Measurements from ENCODE around the gene LRRK1.

LRRK1 gene

DNA sequence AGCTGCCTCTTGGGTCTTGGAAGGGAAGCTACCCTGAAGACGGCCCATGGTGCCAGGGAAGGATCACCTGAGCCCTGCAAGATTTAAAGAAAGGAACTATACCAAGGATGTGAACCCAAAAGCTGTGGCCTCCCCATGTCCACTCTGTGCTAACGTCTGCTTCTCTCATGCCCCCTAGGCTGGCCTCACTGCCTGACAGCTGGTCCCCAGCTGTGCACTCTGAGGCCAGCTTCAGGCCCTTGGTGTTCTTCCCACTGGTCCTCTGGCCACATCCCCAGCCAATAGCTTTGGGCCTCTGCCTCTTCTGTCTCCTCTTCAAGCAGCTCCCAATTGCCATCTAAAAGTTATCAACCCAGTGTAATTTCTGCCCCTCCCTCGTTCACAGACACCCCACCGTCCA, 5.2 kb upstream of the LRRK1 start:
- DNase-seq: no peak

DNA sequence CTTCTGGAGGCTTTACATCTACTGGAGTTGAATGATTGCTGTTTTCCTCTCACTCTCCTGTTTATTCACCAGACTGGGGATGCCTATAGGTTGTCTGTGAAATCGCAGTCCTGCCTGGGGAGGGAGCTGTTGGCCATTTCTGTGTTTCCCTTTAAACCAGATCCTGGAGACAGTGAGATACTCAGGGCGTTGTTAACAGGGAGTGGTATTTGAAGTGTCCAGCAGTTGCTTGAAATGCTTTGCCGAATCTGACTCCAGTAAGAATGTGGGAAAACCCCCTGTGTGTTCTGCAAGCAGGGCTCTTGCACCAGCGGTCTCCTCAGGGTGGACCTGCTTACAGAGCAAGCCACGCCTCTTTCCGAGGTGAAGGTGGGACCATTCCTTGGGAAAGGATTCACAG, 4.3 kb upstream of the LRRK1 start:
- no peak for DNase-seq

DNA sequence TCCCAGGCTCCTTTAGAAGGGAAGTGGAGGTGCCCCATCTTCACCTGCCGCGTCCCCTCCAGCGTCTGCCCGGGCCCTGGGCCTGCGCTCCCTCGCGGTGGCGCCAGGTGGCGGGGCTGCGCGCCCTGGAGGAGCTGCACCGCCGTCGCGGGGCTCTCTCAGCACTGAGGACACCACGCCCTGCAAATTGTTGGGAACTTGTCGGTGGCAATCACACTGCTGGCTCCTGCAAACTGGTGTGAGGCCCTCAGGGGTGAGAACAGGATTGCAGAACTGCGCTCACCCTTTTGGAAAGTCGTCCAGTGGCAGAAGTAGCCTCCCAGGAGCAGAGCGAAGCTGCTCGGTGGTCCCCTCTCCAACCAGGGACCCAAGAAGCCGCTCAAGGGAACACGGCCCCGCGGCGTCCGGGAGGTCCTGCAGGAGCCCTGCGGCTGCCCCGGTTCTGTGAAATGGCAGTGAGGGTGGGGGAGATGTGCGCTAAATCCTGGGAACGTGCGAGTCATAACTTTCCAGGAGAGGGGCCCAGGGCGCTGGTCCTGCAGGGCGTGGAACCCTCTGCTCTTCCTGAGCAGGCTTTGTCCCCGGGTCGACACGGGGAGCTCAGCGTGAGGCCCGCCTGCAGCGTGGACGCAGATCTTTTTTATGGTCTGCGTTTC, 995 bp upstream of the LRRK1 start:
- DNase-seq: peak; percentile 69

DNA sequence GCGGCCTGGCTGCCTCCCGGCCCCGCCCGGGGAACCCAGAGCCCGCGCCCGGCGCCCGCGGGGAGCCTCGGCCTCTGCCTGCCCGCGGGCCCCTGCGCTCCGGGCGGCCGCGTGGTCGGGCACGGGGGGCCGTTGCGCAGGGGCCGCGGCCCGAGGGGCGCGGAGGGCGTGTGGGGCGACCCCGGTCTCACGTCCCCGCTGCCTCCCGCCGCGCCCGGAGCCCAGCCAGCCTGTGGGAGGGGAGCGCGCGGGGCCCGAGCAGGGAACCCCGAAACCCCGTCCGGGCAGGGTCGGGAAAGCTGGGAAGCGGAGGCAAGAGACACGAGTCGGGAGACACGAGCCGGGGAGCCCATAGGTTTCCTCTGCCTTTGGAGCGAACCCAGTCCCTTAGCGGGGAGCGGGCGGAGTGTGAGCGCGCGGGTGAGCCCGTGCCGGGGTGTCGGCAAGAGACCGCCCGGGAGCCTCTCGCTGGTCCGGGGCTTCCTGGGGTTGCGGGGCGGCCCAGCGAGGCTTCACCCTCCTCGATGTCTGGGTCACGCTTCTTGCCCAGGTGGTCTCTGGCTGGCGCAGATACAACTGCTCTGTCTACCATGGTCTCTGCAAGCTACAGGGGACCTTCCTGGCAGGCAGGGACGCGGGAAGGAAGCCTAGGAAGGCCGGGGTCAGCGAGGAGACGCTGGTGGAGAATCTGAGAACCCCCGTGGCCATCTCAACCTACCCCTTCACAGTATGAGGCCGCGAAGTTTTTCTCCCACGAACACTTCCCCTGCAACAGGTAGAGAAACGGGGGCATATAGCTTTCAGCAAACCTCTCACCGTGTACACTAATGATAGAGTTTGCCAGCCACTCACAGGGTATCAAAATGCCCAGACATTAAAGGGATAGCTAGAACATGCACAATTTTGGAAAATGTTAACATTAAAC, 586 bp downstream of the LRRK1 start:
- no peak for DNase-seq

DNA sequence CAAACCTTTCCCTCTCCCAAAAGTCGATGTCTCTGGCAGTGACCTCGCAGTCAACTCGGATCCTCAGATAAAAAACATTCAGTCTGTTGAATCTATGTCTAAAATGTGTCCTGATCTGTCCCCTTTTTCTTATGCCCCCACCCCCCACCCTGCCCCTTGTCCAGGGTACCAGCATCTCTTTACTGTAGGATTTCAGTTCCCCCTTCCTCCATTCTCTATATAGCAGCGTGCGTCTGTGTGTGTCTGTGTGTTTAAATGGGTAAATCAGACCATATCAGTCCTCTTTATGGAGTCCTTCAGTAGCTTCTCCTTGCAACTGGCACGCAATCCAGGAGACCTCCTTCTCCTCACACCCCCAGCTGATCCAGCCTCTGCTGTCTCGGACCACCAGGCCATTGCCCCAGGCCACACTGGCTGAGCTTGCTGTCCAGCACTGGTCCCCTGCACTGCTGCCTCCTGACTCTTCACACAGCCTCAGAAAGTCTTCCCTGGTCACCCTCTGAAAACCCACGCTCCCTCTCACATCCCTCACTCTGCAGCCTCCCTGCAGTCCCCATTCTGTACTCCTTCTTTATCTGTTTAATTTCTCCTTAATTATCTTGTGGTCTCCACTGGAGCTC, 1.5 kb downstream of the LRRK1 start:
- no peak for DNase-seq

DNA sequence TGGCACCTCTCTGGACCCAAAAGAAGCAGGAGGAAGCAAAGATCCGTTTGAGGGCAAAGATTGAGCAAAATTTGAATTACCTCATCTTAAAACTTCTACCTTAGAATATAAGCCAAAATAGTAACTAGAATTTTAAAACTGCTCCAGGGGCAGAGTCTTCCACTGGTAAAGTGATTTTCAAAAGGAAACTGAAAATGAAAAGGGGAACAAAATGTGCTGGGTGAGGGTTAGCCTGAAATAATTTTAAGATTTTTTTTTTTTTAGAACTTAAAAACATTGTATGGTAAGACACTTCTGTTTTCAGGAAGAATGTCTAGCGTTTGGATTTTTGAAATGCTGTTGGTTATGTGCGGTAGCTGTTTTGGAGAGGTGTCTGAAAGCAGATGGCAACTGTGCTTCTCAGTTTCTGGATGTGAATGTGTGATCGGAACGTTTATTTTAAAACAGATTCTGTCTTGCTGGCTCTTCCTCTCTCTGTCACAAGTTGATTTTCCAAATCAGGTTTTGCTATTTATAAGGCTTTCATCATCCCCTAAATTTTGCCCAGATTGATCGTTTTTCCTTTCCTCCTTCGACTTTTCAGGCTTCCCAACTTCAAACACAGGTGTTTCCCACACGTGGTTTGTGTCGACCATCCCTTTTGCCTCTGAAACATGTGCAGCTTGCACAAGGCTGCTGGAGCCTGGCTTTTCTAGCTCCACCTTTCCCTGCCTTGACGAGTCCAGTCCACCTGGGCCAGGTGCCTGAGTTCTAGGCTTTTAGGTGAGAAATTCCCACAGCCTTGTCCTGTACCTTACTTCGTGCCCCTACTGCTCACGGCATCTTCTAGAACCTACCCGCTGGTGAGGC, 3.3 kb downstream of the LRRK1 start:
- no peak for DNase-seq

DNA sequence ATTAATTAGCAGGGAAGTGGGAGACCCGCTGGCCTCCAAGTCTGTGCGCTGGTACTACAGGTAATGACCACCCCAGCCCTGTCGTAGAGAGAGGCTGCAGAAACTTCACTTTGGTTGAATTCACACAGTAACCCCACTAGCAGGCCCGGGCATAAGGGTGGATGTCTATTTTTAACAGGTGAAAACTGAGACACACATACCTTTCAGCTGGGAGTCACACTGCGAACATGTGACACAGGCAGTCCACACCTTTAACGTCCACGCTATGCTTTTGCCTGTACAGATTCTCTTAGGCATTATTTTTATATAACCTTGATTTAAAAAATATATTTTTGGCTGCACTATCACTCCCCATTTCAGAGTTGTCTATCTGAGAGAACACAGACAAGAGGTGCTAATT, 3.9 kb downstream of the LRRK1 start:
- DNase-seq: no peak

DNA sequence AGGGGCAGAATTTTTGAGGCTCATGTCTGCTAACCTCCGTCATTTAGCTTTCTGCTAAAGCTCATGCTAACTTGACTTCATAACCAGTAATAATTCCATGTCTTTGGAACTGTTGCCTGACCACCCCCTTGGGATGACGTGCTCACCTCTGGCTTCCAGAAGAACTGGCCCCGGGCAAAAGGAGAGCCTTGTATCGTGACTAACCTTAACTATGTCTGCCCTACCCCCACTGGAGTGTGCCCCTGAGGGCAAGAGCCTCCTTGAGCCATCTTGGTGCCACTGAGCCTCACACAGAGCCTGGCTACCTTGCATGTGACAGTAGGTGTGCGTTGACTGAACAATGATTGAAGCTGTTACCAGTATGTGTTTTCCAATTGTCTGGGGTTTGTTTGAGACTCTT, 4.7 kb downstream of the LRRK1 start:
- DNase-seq: no peak

DNA sequence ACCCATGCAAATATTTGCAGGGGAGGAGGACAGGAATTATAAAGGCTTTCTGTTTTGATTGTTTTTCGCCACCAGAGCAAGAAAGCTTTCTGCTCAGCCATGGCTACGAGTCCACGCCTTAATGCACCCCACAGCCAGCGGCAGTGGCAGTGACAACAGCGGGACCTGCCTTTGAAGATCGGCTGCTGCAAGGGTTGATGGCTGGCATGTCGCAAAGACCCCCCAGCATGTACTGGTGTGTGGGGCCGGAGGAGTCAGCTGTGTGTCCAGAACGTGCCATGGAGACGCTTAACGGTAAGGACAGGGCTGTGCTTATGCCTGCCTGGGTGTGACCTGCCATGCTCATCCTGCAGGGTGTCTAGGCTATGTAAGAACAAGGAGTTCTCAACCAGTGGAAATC, 5.3 kb downstream of the LRRK1 start:
- DNase-seq: no peak

DNA sequence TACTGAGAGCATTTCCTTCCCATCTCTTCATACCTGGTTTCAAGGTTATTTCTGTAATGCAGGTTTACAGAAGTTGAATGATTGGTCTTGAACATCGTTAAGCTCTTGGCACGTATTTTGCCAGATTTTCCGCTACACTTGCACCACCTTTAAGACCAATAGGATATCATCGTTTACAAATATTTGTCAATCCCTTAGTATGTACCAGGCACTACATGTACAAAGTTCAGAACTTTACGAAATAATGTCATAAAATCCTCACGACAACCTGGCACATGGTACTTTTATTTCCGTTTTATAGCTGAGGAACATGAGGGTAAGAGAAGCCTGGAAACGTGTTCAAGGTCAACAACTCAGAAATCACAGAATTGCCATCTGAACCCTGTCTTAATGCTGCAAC, 6.3 kb downstream of the LRRK1 start:
- DNase-seq: no peak

DNA sequence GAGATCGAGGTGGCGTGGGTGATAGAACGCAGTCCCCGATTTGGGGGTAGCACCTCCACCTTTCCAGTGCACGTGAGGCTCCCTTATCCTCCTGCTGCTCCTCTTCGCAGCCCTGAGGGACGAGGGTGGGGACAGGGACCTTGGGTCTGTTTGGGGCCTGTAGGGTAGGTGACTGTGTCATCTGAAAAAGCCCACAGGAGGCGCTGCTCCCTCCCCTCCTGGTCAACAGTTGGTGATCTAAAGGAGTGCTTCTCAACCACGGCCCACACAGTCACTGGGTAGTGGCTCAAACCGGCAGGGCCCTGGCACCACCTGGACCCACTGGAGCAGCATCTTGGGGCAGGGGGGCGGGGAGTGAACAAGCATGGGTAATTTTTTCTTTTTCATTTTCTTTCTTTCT, 7.1 kb downstream of the LRRK1 start:
- no peak for DNase-seq

DNA sequence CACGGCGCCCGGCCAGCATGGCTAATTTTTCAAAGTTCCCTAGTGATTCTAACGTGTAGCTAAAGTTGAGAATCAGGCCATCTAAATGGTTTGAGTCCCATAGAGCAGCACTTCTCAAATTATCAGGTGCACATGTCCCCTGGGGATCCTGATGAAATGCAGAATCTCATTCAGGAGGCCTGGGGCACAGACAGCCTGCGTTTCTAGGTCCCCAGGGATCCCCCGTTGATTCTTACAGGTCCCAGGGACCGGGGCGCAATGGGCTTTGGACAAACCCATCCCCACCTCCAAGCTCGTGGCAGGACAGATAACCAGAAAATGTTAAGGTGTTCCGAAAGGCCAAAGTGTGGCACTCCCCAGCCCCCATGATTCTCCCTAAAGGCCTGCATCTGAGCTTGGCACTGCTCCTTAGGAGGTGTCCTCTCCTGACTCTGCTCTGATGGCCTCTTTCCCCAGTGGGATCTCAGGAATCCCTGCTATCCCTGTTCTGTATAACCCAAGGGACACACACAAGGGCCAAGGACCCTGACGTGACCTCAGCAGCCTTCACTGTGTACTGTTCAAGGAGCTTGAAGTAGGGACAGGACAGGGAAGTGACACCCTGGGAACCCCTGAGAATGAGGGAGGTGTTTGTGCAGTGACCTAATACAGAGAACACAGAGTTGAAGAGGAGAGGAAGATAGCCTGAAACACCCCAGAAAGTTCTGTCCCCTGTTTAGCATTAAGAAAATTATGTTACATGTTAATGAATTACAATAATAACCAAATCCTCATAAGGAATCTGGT, 8.0 kb downstream of the LRRK1 start:
- no peak for DNase-seq

DNA sequence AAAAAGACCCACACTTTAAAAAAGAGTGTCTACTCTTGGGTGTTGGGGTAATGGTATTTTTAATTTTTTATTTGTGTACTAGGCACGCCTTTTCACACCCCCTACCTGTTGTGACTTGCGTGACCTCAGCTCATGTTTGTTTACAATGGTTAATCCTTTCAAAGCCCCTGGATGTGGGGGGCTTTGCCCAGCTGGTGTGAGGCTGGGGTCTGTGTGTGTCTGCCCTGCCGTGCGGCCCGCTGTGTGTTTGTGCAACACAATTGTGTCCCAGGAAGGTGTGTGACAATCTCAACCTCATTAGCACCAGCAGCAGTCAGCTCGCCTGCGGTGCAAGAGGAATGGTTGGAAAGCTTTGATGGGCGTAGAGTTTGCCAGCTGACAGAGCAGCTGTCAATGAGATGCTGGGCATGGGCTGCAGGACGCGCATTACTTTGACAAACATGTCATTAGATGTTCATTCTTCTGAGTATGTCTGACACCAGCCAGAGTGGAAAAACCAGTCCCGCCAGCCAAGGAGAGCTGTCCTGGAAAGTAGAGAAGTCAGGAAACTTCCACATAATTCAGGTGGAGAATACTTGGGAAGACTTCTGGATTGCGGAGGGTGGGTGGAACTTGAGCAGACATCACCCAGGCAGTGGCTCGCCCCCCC, 9.6 kb downstream of the LRRK1 start:
- no peak for DNase-seq

DNA sequence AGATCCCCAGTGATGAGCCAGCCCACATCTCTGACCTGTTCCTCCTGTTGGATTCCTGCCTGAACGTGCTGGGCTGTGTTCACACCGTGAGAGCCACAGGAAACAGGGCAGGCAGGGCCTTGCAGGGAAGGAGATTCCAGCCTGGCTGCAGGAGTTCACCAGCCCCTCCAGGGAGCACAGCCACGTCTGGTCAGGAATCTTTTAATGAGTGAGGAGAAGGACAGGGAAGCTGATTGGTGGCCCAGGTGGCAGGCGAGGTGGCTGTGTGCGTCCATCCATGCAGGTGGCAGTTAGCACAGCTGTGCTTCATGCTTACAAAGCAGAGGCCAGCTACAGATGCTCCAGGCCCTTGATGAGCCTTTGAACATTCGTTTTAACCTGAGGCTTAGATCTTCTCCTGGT, 10.5 kb downstream of the LRRK1 start:
- DNase-seq: no peak

DNA sequence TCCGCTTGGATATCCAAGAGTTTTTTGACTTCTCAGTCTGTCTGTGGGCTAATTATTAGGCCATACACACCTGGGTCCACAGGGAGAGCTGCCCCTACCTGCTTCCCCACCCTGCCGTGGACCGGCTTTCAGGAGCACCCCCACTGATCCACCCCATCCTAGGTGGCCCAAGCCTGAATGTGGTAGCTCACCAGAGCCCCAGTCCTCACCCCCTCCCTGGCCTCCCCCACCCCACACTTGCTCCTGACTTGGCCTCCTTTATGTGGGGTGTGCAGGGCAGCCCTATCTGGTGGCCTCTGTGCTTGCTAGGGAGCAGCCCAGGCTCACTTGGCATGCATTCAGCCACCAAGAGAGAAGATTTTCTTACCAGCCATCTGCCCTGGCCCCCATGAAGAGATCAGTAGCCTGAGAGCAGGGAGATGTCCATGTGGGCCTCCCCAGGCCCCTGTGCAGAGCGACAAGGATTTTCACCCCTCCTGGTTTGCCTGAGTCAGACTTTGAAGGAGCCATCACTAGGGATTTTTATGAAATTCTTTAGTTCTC, 11.2 kb downstream of the LRRK1 start:
- DNase-seq: no peak

DNA sequence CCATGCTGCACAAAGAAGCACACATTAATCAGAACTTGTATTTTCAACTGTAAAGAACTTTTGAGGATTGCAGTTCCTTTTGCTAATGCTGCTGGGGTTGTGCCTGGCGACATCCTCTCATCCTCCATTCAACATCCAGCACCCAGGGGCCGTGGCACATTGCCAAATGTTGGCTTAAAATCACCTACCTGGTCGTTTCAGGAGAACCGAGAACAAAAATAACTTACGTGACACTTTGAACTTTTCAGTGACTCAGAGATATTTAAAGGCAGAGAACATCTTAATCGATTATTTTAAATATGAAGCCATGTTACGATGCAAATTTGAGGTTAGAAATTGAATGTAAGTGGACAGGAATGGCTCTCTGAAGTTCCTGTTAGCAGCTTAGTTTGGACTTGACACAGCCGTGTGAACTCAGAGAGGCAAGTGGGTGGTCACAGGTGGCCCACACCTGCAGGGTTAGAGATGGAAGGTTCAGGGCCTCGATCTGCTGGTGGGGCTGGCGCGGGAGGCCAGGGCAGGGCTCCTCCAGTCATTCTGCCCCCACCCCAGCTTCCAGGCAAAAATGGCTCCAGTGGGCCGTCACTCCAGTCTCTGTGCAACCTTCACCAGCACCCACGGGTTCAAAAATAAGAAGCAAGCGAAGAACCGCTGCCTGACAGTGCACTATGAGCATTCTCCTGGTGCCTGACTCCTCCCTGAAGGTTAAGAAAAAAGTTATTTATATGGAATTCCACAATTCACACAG, 12.2 kb downstream of the LRRK1 start:
- no peak for DNase-seq

DNA sequence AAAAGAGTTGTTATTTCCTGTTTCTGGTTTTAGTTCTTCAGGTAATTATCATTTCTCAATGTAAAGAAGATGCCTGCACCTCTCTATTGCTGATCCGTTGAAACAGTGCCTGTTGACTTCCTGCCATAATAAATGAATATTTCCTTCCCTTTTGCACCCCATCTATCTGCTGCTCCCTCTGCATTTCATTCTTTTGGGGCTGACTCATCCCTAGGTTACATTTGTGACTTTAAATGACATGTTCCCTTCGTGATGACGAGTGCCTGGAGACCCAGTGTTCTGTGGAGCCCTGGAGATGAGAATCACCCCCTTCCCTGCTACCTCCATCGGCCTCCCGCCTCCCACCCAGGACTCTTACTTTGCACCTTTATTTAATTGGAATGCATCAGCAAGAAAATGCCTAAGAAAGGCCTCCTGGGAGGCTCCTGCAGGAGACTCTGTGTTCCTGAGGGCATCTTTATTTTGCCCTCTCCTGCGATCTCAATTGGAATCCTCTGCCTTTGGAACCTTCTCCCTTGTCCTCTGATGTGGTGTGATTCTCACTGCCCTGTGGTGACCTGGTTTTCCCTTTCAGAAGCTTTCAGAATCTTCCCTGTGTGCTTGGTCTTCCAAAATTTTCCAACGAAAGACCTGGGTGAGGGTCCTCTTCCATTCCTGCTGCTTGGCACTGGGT, 13.7 kb downstream of the LRRK1 start:
- DNase-seq: no peak

DNA sequence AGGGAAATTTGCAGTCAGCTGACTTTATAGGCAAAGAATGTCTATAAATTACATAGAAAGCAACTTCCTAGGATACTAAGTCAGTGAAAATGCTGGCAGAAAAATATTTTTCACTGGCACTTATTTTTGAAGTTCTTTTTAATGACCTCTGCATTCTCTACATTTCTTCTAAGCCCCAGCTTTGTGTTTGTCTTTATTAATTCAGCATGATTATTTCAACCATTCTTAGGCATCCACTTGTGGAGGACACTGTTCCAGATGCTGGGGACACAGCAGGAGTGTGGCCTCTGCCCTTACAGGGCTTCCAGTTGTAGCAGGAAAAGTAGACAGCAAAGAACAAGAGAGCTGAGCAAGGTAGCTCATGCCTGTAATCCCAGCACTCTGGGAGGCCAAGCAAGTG, 15.0 kb downstream of the LRRK1 start:
- no peak for DNase-seq

DNA sequence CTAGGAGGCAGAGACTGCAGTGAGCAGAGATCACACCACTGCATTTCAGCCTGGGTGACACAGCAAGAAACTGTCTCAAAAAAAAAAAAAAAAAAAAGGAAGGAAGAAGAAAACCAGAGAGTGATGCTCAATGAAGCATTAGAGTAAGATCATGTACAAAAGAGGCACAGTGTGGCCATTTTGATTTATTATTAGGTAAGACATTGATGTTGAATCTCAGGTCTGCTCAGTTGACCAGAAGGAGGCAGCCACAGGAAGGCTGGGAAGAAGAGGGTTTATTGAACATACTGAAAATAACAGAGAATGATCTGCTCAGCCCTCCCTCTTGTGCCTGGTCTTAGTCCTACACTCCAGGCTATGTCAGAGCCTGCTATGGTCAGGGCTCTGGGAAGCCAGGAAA, 15.6 kb downstream of the LRRK1 start:
- DNase-seq: no peak

DNA sequence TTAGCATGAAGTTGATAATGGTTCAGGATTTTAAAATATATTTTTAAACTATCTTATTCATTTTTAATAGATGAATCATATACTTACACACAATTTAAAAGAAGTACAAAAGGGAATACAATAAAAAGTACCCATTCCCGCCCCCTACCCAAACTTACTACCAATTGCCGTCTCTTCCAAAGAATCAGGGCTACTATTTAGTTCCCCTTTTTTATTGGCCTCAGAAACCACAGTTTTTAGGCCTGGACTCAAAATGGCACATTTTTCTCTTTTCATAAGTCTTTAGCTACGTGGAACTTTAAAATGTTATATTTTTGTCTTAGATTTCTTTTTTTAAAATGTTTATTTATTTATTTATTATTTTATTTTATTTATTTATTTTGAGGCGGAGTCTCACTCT, 18.0 kb downstream of the LRRK1 start:
- no peak for DNase-seq

All from stimulated activated CD4-positive, alpha-beta T cell treated with anti-CD3 and anti-CD28 coated beads, Interleukin-4, amount 100 ng/mL, for 24 hours (primary cell).